Endometrial microvascular endothelial cells (primary cell): ENCODE results near the gene RPS6KA2. TPM values are rescaled to one million over a fixed set of nuclear protein-coding genes. Genes with fewer than 3 reads are reported as not detected.
"Not testable (repeated sequence)": the region's sequence is repeated elsewhere in the genome, so short reads cannot be mapped to it uniquely, and the experiment has no call there.

Source experiments
- in situ Hi-C: cut with HindIII; loops from 2 replicates; pipeline ENCODE4 v1.10.0; 2017; ENCODE audit warnings: low sequenced_read_pairs, low pct_unique_long_range_greater_than_20kb; ENCODE audit errors: inconsistent ontology term
- total RNA-seq: library from RNA; depleted of rRNA; stranded (reverse); fragments of >200 nt; gene quantifications from one replicate; pipeline ENCODE4 v1.2.3, GENCODE V29; 2015; ENCODE audit errors: inconsistent ontology term

The RPS6KA2 gene
- total RNA-seq, 1 donor from 2014 or later: 35.5 TPM

DNA sequence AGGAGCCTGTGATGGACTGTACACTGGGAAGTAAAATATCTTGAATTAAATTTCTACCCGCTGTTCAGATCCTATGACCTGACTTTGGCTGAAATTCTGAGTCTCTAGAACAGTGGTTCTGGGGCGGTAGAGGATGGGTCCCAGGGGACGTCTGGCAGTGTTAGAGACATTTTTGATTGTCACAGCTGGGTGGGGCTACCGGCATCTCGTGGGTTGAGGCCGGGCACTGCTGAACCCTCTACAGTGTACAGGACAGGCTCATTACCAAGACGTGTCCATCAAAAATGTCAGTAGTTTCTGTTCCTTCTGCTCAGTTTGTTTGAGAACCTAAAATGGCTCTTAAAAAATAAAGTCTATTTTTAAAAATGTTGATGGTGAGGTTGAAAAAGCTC lies 11.5 kb upstream of the RPS6KA2 start:
- in situ Hi-C loops: no loop called here

DNA sequence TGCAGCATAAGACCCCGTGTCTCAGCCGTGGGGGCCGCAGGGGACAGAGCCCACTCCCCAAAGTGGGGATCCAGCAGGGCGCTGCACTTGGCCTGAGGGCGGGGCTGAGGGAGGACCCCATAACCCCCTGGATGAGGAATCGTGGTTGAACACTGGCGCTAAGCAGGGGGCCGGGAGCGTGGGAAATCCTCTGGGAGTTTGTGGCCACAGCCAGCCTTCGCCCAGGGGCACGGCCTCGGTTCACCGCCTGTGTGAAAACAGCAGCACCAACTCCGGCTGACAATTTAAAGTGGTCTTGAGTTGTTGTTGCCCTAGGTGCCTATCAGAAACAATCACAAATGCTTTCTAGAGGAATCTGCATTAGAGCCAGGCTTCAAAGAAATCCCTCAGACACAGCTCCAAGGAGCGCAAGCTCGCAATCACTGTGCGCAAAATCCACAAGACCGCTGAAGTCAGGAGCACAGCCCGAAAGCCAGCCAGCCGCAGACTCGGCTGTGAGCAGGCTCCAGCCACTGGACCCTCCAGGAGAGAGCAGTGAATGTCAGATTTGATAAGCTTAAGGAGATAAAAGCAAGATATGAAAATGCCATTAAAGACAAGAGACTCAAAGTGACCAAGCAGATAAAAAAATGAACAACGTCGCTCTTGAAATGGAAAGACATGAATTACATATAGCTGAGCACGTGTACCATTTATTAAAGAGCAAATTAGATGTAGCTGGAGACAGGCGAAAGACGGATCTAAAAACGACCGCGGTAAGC lies 10.9 kb upstream of the RPS6KA2 start:
- in situ Hi-C loops: no loop called here

DNA sequence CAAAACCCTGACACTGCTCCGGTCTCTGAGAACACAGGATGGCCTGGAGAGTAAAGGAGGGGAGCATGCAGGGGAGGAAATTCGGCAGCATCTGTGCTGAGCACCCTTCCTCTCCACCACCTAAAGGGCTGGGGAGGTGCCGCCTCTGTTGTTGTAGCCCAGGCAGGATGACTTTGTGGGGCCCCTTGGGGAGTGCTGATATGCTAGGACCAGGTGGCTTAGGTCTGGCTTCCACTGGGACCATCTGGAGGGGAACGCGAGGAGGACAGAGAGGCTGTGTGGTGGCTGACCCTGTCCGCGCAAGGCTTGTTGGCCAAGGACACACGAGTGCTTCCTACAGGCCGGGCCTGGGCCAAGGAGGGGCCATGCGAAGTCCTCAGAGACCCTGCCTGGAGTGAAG lies 9.9 kb upstream of the RPS6KA2 start:
- in situ Hi-C loops: no loop called here

DNA sequence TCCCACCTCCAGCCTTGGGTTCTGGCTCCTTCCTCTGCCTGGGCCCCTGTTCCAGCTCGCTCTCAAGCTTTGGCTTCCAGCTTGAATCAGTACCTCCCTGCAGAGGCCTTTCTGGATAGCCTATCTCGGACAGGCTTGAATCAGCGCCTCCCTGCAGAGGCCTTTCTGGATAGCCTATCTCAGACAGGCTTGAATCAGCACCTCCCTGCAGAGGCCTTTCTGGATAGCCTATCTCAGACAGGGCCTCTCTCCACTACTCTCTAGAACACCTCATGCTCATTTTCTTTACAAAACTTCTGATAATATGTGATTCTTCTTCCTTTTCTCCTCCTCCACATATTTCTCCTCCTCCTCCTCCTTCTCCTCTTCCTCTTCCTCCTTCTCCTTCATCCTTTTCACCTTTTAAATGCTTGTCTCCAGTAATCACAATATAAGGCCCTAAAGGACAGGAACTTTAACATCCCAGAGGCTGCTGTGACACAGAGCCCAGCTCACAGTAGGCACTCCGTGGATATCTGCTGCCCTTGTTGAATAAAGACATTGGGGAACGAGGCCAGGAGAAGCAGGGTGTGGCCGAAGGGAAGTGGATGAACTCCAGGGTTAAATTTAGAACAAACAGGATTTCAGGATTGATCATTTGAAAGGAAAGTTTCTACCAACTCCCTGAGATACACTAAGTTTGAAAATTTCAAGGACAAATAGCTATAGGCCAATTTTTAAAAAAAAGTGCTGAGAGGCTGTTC lies 9.3 kb upstream of the RPS6KA2 start:
- in situ Hi-C loops: no loop called here

DNA sequence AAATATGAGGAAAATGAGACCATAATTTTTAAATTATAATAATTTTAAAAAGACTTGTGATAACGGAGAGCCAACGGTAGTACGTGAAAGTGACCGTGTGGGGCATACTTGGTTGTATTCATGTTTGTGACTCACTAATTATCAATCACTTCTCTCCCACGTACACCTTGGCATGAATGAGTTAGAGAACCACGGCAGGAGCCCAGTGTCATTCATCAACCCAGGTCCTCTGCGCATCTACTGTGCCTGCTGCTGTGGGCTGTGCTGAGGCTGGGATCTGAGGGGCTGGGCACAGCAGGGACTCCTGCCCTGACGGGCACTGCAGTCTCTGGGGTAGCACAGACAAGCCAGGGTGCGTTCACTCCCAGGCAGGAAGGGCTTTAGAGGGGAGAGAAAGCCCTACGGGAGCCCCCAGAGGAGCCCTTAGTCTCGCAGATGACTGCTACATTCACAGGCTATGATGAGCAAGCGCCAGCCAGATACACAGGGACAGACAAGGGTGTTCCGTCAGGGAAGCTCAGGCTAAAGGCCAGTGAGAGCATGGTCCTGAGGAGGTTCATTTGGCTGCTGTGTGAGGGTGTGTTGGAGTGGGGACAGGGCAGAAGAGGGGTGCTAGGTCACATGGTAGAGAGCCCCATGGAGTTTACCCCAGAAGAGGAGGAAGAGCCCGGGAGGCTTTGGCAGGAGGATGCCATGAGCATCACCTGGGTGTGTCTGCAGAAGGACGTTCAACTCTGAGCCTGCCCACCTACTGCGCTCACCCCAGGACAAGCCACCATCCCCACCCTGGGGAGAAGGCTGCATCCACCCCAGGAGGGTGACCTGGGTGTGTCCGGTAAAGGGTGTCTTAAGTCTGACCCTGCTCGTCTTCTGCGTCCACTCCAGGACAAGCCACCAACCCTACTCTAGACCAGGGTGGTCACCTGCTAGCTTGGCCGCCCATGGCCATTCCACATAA lies 8.2 kb upstream of the RPS6KA2 start:
- in situ Hi-C loops: no loop called here

DNA sequence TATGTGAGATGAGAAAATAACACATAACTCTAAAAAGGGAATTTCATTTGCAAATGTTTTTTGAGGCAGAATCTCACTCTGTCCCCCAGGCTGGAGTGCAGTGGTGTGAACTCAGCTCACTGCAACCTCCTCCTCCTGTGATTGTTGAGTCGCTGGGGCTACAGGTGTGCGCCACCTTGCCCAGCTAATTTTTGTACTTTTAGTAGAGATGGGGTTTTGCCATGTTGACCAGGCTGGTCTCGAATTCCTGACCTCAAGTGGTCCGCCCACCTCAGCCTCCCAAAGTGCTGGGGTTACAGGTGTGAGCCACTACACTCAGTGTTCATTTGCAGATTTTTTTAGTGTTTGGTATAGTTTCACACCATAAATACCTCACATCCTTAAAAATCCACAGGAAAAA lies 7.5 kb upstream of the RPS6KA2 start:
- in situ Hi-C loops: not testable (repeated sequence)

DNA sequence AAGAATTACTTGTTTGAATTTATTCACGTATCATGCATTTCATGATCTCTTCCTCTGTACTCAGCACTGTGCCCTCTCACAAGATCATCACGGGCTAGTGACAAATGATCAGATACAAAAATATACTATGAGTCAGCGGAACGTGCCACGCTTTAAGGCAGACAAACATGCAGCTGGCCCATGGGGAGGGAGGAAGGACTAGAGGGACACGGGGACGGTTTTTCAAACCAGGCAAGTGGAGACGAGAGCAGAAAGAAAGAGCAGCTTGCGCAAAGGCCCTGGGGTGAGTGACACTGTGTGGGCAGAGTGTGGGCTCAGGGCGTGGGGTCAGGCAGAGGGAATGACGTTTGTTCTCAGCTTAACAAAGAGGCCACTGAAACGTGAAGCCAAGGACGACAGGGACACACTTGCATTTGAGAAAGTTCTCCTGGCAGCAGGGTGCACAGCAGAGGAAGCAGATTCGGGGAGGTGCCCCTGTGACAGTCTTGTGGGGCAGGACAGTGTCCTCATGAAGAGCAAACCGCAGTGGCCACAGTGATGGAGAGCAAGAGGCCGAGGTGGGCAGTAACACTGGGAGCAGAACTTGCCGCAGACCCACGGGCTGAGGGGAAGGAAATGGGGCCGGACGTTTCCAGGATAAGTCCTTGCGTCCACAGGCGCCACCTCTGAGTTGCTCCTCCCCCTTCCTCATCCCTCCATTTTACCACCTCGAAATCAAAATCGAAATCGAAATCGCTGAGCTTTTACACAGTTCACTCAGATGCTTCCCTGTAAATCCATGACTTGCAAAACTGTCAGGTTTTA lies 6.9 kb upstream of the RPS6KA2 start:
- in situ Hi-C loops: no loop called here

DNA sequence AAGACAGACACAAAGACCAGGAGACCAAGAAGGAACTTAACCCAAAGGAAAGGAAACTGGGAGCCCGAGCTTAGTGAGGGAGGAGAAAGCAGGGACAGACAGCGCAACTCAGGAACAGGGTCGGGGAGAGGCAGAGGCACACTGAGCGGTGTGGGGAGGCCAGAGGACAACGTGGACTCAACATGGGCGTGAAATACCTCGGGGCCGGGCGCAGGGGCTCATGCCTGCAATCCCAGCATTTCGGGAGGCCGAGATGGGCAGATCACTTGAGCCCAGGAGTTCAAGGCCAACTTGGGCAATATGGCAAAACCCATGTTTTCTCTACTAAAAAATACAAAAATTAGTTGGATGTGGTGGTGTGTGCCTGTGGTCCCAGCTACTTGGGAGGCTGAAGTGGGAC lies 5.7 kb upstream of the RPS6KA2 start:
- in situ Hi-C loops: no loop called here

DNA sequence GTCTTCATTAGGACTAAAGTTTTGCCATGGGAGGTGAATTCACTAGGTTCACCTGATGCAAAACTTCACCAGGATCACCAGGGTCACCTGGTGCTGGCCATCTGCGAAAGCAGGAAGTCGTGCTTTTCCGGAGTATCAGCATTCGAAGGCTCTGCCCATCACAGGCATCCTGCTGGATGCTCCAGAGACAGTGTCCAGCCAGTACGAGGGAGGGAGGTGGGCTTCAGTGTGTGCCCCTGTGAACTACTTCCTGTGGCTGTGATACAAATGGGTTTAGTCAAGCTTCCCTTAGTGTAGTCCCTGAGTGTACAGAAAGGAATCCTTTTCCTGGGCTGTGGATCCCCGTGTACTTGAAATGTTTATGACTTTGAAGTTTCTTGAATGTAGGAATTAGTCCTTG lies 3.4 kb upstream of the RPS6KA2 start:
- in situ Hi-C loops: no loop called here

DNA sequence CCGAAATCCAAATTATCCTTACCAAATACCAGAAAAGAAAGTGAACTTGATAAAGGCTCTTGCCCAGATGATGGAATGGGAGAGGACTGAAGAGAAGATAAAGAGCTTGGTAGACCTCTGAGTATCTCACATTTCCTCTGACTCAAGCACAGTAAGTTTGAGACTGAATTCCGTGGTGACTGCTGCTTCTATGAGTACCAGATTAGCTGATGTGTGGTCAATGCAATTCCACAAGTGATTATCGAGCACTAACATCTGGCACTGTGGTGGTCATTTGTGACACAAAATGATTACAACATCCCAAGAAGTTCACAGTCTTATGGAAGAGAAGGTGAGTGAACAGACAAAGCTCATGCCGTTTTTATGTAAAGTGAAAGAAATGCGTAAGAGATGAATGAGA lies 2.6 kb upstream of the RPS6KA2 start:
- in situ Hi-C loops: no loop called here

DNA sequence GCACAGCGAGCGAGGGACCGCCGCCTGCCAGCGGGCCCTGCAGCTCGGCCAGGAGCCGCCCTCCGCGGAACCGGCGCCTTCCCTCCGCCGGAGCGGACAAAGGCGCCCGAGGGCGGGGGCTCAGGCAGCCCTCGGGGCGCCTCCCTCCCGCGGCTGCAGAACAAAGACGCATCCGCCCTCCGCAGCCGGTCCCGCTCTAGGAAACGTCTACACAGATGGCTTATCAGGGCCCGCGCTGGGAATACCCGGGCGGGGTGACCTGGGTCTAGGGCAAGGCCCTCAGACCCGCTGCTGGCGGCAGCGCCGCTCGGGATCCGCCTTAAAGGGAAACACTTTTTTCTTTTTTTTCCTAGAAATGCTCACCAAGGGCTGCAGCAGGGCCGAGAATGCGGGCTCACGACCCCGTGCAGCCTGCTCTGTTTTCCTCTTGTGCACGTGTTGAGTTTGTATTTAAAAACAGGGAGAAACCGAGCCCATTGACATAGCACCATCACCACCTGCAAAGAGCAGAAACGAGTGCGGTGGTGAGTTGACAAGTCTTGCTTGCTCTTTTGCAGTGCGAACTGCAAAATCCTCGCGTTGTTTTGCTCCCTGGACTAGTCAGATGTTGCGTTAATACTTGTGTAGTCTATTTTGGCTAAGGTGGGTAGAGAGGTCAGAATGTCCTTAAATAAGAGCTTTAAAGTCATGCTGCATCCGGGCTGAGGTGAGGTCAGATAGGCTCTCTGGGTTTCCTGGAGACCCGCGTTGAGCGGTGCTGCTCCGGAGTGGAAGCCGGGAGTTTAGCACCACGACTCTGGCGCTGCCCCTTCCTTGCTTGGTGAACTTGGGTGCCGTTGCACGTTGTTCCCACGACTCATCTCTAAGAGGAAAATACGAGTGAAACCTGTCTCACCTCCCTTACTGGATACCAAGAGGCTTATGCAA lies 1.1 kb upstream of the RPS6KA2 start:
- in situ Hi-C loops: no loop called here

DNA sequence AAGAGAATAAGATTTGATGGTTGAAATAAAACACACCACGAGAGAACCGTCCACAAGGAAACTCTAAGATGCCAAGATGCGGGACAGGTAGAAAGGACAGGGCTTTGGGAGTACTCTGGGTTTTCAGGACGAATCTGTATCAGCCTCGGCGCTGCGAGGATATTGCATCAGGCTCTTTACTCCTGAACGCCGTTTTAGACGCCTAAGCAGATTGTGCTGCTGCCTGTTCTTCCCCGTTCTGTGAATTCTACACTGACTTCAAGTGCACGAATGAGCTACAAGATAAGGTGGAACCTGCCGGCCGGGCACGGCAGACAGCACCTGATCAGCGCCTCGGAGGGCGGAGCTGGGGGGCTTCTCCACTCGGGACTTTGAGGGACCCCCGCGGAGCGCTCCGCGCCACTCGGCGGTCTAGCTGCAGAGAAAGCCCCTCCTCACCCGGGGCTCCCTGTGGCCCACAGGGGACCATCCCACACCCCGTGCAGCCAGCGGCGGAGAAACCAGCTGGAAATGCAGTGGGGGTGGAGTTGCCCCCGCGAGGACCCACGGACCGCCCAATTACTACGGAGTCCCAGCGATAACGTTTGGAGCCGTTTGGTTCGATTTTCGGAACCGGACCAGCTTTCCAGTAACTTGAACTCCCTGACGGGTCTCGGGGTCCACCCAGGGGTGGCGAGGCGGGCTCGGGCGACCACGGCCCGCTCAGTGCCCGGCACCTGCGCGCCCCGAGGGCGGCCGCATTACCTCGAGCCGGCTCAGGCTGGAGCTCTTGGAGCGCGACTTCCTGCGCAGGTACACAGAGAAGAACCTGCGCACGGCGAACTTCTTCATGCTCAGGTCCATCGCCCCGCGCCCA lies 646 bp downstream of the RPS6KA2 start:
- in situ Hi-C loops: no loop called here

DNA sequence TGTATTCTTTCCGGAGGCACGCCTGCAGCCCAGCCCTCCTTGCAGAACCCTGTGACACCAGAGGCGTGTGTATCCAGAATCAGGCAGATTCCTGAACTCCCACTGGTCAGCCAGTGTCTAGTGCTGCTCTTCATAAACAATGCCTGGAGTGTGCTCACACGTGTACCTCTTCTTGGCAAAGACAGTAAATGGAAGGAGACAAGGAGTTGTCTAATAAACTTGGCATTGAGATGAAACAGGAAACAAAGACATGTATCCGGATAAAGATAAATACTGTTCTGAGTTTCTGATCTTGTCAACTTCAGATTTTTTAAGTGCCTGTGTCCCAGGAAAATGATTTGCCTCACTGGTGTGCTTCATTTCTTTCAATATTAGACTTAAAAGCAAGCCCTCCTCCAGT lies 1.7 kb downstream of the RPS6KA2 start:
- in situ Hi-C loops: no loop called here

DNA sequence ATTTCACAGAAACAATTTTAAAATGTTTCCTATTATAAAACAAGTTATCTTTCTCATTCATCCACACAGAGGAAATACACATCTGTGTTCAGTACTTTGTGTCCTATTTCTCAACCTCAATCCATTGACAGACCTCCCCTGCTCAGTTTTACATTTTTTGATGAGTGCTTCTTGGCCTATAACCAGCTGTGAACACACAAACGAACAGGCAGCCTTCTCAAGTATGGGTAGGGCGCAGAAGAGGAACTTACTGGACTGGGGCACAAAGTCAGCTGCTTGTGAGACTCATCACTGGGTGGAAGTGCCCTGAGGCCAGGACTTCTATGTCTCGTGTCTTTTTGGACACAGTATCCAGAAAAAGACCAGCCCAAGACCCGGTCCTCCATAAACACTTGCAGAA lies 2.8 kb downstream of the RPS6KA2 start:
- in situ Hi-C loops: no loop called here

DNA sequence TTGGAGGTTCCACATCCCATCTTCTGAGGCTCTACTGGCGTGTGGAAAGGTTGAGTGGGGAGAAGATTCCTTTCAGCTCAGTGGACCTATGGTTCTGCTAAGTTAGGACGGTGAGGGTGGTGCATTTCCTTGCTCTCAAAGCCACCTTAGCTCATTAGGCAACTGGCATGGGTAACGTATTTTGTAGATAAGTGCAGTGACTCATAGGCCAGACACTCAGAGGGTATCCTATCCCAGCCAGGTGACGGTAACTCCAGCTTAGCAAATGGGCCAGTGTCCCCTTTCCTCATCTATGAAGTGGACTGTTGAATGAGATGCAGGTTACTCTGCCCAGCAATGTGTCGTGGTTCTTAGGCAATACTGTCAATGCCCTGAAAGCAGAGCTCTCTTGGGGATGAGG lies 3.7 kb downstream of the RPS6KA2 start:
- in situ Hi-C loops: no loop called here

DNA sequence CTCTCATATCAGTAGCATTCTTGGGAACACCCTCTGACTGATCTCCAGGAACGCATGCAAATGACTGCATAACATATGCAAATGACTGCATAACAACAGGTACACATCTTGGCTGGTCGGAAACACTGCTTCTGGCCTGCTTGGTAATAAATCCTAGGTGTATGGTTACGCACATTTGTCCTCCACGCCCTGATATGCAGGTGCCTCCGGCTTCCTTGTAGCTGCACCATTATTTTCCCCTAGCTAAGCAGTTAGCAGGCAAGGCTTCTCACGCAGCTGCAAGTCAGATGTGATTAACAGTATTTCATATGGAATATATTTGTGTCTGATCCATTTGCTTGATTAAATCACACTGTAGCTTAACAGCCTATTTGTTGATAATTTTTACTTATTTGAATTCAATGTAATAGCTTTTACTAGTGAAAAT lies 5.9 kb downstream of the RPS6KA2 start:
- in situ Hi-C loops: no loop called here
